NOMO-1 treated with DMSO at 0.1 percent for 48 hours (cell line): Measurements from ENCODE around the gene CUEDC2.

Source experiments
- DNase-seq: peaks from one replicate; lab custom pipeline; 2025; ENCODE audit not compliant: unreplicated experiment; lab: John Stamatoyannopoulos, UW

Gene CUEDC2

GRCh38 chr10:102425444-102425843 lies 6.9 kb downstream of the CUEDC2 start:
- no peak for DNase-seq

GRCh38 chr10:102424916-102425315 lies 7.5 kb downstream of the CUEDC2 start:
- DNase-seq: no peak

GRCh38 chr10:102424145-102424544 lies 8.2 kb downstream of the CUEDC2 start:
- DNase-seq: no peak

- DNase-seq: no peak
Observed at GRCh38 chr10:102423372-102423968, 8.9 kb downstream of the CUEDC2 start.

GRCh38 chr10:102422545-102423129 lies 9.7 kb downstream of the CUEDC2 start:
- DNase-seq: peak; percentile 72

- DNase-seq: no peak
Observed at GRCh38 chr10:102421757-102422512, 10.4 kb downstream of the CUEDC2 start.

GRCh38 chr10:102421507-102421756 lies 10.9 kb downstream of the CUEDC2 start:
- no peak for DNase-seq

GRCh38 chr10:102420714-102421506 lies 11.5 kb downstream of the CUEDC2 start, which contains the start of gene FBXL15:
Gene FBXL15 (plus strand): TSS chr10:102420836. CDS start chr10:102421130, 294 bp downstream.
- peak; percentile 95 for DNase-seq

- DNase-seq: no peak
Observed at GRCh38 chr10:102420181-102420713, 12.1 kb downstream of the CUEDC2 start.

GRCh38 chr10:102419269-102420180 lies 12.8 kb downstream of the CUEDC2 start:
- peak; percentile 30 for DNase-seq

GRCh38 chr10:102418622-102419268 lies 13.6 kb downstream of the CUEDC2 start, which contains the start of gene PSD:
Gene PSD (minus strand): TSS chr10:102418785. CDS start chr10:102417038, 1,747 bp downstream.
- no peak for DNase-seq

GRCh38 chr10:102416695-102417094 lies 15.7 kb downstream of the CUEDC2 start:
- DNase-seq: no peak

- DNase-seq: no peak
Observed at GRCh38 chr10:102416283-102416682, 16.1 kb downstream of the CUEDC2 start.

GRCh38 chr10:102414749-102415148 lies 17.6 kb downstream of the CUEDC2 start:
- no peak for DNase-seq

GRCh38 chr10:102413806-102414561 lies 18.4 kb downstream of the CUEDC2 start:
- no peak for DNase-seq

- DNase-seq: no peak
Observed at GRCh38 chr10:102413053-102413705, 19.2 kb downstream of the CUEDC2 start.

- no peak for DNase-seq
Observed at GRCh38 chr10:102412293-102412692, 20.1 kb downstream of the CUEDC2 start.
